Putamen (tissue), 1 donor: ENCODE results near the gene CEP72.
"Not testable (repeated sequence)": the region's sequence is repeated elsewhere in the genome, so short reads cannot be mapped to it uniquely, and the experiment has no call there.

Experiments used
- DNase-seq: peaks from one replicate; pipeline ENCODE4 v3.0.0-alpha.2; 2016; ENCODE audit warnings: low spot score

The CEP72 gene

DNA sequence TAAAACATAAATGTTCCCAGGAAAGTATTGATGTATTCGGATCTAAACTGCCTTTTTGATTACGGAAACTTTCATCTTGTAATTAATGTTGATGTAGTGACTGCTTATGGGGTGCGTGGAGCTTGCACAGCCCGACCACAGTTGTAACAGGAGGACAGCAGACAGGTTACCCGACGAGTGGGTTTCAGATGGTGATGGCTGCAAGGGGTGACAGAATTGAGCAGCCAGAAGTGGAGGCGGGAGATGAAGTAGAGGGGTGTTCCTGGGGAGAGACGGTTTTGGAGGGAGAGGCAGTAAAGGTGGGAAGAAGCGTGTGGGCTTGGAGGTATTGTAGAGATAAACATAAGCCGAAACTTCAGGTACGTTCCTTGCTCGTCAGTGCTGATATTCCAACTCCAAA is 5.8 kb downstream of the CEP72 start:
- DNase-seq: no peak

DNA sequence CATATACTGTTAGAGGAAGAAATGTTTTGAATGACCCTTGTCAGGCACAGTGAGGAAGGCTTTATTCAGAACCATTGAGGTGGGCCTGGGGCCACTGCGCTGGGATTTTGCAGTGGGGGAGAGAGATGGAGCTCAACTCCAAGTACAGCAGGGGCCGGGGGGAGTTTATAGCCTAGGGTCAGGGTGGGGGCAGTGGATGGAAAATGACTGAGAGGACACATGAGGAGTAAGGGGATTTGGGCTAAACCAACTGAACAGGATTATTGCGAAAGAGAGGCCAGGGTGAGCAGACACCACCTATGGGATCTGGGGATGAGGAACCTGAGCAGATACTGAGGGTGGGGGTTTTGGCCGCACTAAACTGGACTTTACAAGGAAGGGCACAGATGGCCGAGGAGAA is 6.3 kb downstream of the CEP72 start:
- DNase-seq: no peak

DNA sequence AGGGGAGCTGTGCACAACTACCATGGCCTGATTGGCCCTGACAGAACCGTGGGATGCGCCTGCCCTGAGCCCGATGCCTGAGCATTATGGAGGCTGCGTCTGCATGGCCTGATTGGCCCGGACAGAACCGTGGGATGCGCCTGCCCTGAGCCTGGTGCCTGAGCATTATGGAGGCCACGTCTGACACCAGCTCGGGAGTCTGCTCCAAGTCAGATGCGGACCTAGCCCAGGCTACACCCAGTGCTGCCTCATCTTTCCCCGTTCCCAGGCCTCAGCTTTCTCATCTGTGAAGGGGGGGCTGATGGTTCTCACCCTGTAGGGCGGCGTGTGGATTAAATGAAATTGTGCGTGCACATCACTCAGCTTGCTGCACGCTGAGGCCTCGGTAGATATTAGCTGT is 7.3 kb downstream of the CEP72 start:
- no peak for DNase-seq

DNA sequence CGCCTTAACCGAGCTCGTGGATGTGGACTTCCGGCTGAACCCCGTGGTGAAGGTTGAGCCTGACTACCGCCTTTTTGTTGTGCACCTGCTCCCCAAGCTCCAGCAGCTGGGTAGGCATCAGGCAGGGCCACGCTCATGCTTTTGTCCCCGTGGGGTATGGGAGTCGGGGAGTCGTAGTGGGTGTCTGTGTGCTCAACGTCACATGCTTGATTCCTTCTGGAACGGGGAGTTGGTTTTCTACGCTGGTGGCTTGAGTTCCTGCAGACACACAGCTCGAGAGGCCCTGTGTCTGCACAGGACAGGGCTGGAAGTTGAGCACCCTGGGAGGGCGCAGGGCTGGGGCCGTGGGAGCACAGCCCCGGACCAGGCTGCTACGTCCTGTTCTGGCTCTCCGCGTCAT is 8.0 kb downstream of the CEP72 start:
- DNase-seq: no peak

DNA sequence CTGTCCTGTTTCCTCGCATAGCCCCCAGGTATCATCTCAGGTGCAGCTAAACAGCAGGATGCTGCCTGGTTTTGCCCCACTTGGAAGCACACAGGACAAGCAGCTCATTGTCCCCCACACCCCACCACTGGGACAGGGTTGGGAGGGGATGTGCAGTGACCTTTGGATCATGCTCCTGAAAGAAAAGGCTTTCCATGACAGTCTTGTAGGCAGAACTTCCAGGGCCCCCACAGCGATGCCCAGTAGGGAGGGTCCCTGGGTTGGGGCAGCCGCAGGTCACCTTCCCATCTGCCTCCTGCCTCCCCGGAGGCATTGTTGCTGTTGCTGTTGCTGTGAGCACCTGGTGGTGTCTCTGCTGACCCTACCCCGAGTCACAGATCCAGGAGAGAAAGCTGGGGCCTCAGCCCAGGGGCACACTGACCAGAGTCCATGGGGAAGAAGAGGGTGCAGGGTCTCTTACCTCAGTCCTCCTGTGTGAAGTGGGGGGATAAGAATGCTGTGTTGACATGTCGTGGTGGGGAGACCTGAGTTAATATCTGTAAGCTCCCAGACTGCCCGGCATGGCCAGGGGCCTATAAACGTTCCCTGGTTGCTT is 8.5 kb downstream of the CEP72 start:
- DNase-seq: no peak

DNA sequence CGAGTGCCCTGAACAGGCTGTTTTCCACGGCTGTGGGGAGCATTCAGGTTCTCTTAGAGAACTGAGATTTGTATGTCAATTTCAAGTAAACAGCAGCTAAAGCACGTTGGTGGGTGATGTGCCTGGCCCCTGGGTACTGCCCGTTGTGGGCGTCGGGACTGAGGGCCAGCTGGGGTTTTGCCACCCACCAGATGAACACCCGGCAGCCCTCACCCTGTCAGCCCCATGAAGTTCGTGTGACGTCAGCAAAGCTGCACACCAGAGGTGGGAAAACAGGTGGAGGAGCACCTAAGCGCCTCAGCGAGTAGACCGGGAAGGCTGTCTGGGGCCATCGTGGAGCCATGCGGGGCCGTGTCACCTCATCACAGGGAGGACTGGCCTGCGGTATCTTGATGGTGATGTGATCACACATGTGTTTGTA is 9.2 kb downstream of the CEP72 start:
- DNase-seq: no peak

DNA sequence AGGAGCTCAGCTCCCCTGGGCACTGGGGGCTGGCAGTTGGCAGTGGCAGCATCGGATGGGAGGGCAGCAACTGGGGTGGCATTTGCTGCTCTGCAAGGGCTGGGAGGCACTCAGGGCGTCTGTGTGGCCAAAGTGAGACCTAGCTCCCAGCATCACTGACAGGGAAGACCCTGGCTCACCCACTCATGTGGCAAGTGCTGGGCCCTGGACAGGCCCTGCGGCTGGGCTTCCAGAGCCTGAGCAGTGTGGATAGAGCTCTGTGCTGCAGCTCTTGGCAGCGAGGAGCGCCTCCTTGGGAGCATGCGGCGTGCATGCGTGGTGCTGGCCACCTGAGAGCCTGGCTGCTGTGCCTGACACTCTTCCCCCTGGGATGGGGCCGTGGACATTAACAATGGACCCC is 10.2 kb downstream of the CEP72 start:
- DNase-seq: no peak

DNA sequence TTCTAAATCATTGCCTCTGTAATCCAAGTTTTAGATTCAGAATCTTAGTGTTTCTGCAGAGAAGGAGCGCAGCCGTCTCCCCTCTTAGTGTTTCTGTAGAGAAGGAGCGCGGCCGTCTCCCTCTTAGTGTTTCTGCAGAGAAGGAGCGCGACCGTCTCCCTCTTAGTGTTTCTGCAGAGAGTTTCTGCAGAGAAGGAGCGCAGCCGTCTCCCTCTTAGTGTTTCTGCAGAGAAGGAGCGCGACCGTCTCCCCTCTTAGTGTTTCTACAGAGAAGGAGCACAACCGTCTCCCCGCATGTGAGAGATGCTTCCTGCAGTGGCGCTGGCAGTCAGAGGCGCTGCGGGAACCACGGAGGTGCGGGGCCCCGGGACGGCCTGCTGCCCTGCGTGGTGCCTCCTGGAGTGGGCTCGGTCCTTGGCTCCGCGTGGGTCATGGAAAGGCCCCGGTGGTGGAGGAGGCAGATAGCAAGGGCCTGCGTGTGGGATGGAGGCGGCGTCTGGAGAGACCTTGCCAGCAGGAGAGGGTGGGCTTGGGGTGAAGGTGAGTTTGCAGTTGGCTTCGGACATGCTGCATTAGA is 10.9 kb downstream of the CEP72 start:
- no peak for DNase-seq

DNA sequence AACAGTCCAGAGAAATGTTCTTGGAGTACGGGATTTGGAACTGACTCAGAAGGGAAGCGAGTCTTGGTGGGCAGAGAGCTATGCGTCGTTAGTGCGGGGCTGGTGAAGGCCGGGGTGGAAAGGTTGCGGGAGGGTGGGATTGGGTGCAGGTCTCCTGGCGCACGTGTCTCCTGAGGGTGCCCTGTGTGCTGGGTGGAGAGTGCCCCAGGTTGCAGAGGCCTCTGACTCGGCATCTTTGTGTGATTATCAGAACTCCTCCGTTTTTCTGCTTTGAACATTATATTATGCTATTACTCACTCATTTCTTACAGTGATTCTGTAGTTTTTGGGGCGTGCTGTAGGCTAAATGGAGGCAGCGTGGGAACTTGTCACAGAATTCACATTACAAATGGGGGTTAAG is 11.4 kb downstream of the CEP72 start:
- peak; percentile 49 for DNase-seq

DNA sequence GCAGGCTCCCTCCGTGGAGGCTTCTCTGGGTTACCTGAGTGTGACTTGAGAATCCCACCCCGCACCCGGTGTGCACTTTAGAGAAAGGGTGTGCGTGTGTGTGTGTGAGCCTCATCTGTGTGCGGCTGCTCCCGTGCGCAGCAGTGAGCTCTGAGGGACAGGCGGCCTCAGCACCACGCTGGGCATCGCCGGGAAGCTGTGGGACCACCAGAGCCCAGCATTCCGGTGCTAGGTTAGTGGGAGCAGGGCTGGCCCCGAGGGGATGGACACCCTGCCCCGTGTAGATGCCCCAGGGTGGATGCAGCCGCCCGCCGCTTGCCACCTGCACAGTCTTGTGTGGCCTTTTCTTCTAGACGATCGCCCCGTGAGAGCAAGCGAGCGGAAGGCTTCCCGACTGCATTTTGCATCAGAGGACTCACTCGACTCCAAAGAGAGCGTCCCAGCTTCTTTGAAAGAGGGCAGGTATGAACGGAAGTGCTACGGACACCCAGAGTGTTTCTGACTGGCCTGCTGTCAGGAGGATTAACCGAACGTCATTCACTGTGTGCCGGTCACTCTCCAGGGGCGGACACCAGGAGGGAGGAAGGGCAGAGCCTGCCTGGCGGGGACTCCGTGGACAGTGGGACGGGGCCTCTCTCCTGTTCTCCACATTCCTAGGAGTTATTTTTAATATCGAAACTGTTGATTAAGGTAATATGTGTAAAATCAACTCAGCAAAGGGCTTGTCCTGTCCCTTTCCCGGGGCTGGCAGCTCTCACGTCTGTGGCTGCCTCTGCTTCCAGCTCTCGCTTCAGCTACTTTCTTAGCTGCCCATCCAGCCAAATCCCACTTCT is 12.2 kb downstream of the CEP72 start:
- no peak for DNase-seq

DNA sequence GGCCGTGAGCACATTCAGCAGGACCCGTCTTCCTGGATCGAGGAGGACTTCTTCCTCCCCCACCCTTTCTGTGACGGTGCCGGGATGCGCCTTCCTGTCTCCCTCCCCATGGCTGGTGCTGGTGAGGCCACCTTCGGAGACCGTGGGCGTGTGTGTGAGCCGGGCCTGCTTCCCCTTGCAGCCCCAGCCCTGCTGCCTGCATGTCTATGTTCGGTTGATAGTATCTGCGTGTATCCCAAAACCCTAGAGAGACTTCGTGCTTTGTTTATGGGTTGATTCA is 12.8 kb downstream of the CEP72 start:
- DNase-seq: no peak

DNA sequence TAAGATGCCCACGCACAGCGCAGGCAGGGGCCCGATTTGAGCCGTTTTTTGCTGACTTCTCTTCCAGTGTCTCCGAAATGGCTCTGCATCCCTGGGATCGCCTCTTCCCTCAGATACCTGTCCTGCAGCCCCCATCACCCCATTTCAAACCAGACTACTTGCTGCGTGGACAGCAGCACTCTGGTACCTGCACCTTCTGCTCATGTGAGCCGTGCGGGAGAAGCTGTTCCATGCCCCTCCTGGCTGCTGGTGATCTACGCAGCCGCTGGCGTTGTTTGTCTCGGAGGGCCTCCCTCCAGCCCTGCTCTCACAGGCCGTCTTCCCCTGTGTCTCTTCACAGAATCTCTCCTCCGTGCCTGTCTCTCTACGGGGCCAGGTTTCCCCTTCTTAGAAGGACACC is 13.4 kb downstream of the CEP72 start:
- no peak for DNase-seq

DNA sequence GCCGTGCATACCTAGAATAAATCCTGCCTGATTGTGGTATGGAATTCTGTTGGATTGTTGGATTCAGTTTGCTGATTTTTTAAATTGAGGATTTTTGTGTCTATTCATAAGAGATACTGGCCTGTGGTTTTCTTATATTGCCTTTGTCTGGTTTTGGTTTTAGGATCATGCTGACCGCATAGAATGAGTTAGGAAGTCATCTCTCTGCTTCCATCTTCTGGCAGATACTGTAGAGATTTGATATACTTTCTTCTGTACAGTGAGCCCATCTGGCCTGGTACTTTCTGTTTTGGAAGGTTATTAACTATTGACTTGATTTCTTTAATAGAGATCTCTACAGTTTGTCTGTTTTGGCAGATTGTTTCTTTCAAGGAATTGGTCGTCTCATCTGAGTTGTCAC is 14.7 kb downstream of the CEP72 start:
- DNase-seq: no peak

DNA sequence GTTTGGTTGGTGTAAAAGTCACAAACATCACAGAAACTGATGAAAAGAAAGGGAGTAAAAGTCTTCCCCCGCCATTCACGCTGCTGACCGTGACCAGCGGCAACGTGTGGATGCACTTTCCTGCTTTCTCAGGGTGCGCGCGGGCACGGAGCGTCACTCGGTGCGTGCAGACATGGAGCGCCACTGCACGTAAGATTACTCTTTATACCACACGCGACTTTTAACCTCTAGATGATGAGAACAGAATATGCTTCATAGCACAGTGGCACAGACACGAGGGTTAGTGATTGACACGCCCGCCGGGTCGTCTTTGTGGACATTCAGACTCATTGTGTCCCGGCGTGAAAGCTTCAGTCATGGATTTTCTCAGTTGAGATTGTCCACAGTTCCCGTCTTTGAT is 15.7 kb downstream of the CEP72 start:
- no peak for DNase-seq

DNA sequence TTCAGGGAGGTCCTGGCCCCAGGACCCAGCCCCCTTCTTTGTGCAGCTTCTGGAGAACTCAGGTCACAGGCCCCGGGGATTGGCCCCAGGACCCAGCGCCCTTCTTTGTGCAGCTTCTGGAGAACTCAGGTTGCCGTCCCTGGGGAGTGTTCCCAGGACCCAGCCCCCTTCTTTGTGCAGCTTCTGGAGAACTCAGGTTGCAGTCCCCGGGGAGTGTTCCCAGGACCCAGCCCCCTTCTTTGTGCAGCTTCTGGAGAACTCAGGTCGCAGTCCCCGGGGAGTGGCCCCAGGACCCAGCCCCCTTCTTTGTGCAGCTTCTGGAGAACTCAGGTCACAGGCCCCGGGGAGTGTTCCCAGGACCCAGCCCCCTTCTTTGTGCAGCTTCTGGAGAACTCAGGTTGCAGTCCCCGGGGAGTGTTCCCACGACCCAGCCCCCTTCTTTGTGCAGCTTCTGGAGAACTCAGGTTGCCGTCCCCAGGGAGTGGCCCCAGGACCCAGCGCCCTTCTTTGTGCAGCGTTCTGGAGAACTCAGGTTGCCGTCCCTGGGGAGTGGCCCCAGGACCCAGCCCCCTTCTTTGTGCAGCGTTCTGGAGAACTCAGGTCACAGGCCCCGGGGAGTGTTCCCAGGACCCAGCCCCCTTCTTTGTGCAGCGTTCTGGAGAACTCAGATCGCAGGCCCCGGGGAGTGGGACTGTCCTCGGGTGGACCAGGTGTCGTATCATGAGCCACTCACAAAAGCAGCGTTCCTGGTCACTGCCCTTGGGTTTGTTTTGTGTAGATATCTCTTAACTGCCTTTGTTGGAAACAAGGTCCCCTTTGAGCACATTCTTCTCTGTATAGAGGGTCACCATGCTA is 16.4 kb downstream of the CEP72 start:
- not testable (repeated sequence) for DNase-seq

DNA sequence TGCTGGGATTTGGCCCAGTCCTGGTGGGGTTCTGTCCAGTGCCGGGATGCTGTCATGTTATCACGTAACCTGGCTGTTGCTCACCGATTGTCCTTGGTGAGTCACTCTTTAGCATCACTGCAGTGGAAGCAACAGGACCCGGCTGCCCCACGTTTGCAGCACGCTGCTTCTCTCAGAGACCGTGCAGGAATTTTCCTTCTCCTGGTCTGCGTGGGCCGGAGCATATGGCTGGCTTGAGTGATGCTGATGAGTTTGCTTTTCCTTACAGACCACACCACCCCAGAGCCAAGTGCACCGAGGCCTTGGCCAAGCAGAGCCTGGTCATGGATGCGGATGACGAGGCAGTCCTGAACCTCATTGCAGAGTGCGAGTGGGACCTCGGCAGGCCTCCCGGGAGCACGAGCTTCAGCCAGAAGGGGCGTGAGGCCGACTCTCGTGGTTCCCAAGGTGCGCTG is 21.4 kb downstream of the CEP72 start:
- no peak for DNase-seq

DNA sequence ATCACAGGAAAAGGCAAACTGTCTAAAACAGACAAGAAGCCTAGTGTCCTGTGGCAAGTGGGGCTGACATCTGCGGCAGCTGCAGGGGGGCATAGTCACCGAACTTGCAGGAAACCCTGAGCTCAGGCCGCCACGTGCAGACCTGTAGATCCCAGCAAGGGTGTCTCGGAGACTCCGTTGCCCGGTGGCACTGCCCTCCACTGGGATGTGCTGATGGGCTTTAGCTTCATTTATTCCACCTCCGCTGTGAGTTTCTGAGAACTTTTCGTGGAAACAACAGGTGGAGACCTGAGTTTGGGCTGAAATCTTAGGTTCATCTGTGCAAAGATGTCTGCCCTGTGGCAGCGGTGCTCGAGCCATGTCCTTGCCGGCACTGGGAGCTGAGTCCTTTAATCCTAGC is 22.1 kb downstream of the CEP72 start:
- no peak for DNase-seq

DNA sequence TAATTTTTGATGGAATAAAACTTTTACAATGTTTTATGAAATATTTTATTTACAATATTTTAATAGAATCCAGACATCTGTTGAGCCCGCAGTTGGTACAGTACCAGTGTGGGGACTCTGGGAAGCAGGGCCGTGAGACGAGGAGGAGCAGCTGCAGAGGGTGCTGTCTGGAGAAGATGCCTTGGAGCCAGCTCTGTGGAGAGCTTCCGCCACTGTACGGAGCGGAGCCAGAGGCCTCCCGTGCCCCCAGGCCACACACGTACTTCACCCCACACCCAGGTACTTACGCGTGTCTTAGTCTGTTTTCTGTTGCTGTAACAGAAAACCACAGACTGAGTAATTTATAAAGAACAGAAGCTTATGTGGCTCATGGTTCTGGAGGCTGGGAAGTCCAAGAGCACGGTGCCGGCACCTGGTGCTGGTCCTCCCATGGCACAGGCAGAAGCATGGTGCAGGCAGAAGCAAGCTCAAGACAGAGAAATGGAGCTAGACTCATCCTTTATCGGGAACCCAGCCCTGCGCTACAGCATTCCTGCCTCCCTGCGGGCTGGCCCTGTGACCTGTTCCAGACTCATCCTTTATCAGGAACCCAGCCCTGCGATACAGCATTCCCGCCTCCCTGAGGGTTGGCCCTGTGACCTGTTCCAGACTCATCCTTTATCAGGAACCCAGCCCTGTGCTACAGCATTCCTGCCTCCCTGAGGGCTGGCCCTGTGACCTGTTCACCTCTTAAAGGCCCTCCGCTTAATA is 23.3 kb downstream of the CEP72 start:
- DNase-seq: no peak

DNA sequence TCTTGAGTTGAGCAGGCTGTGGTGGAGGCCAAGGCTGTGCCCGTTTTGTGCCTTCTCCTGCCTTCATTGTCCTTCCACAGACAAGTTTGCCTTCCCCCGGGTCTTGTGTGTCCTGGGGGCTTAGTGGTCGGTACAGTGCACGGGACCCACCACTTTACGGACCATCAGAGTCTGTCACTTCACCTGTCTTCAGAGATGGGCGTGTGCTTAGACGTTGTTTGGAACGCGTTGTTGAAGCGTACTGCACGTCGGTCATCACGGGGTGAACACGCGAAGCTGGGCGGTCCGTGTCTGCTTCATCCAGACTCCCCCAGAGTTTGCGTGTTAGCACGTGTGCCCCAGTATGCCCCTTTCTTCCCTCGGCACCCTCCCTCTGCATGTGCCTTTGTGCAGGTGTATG is 24.8 kb downstream of the CEP72 start:
- no peak for DNase-seq

DNA sequence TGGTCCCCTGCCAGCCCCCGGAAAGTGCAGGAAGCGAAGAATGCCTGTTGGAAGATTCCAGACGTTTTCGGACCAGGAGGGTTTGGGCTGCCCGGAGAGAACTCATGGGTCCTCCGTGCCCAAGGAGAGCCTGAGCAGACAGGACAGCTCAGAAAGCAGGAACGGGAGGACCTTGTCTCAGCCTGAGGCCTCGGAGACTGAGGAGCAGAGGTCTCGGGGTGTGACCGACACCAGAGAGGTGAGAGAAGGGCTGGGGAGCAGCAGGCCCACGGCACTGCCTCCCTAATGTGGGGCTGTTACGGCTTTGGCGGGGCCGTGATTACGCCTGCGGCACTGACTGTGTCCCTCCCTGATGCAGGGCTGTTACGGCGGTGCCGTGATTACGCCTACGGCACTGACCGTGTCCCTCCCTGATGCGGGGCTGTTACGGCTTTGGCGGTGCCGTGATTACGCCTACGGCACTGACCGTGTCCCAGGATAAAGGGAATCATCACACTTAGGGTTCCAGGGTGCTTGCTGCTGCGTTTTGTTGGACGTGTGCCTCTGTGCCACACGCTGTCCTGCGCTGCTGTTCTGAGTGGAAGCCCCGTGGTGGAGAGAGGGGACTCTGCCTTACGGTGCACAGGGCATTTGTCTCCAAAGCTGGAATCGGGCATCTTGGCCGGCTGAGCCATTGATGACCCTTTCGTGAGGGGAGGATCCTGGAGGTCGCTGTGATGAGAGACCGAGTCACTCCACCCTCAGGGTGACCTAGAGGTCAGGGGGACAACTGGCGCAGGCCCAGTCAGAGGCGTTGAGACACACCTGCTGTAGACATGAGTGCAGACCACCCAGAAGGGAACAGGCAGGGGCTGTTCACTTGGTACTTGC is 25.7 kb downstream of the CEP72 start:
- no peak for DNase-seq
